Muscle layer of colon (tissue), 2 donors: Measurements from ENCODE around the gene TST.

Source experiments
- H3K27ac ChIP-seq: one replicate; pipeline ENCODE4 v1.7.0; 2013; ENCODE audit warnings: low read depth, mild to moderate bottlenecking, low read length, moderate library complexity
- H3K27me3 ChIP-seq, 2 donors: one replicate each; pipeline ENCODE4 v1.7.0; 2013; ENCODE audit warnings: low read length in 2 of 2, mild to moderate bottlenecking in 2 of 2; ENCODE audit not compliant: insufficient read depth in 2 of 2, control insufficient read depth in 1 of 2
- H3K36me3 ChIP-seq: one replicate; pipeline ENCODE4 v1.7.0; 2013; ENCODE audit warnings: mild to moderate bottlenecking, low read length; ENCODE audit not compliant: insufficient read depth
- H3K4me1 ChIP-seq: one replicate; pipeline ENCODE4 v1.7.0; 2013; ENCODE audit warnings: mild to moderate bottlenecking, low read length; ENCODE audit not compliant: insufficient read depth
- H3K4me3 ChIP-seq, 2 donors: one replicate each; pipeline ENCODE4 v1.7.0; 2013; ENCODE audit warnings: low read length in 2 of 2, low read depth in 1 of 2, mild to moderate bottlenecking in 1 of 2, moderate library complexity in 1 of 2
- H3K9ac ChIP-seq: one replicate; pipeline ENCODE4 v1.7.0; 2013; ENCODE audit warnings: low read length
- H3K9me3 ChIP-seq: one replicate; pipeline ENCODE4 v1.7.0; 2013; ENCODE audit warnings: mild to moderate bottlenecking, low read length
- donor health status: abdominal sarcoma.
- donor health status: Adenocarcinoma of cecum.

The TST gene

DNA sequence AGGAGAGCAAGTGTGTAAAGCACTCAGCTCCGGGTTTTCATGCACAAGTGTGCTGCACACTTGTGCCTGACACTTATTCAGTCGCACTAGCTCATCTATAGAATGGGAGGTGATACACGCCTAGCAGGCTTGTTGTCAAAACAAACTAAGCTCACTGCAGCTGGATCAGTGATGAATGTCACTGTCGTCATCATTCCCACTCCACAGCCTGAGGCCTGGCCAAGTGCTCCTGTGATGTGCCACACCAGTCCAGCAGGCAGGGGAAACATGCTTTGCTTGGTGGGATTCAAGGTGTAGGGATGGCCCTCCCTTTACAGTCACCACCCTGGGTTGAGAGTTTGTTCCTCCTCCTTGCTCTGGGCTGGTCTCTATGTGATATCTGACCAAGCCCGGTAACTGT is 7.1 kb upstream of the TST start:
- Histone ChIP-seq H3K36me3 (peaks cover 37% of the 10 kb centered on the region), H3K9ac (no peak overlapping the region), H3K4me1 (peaks cover 5% of the 10 kb centered on the region), H3K4me3 (no peak overlapping the region), H3K27ac (no peak overlapping the region), H3K27me3 (no peaks in the 10 kb centered on the region), H3K9me3 (no peaks in the 10 kb centered on the region)

DNA sequence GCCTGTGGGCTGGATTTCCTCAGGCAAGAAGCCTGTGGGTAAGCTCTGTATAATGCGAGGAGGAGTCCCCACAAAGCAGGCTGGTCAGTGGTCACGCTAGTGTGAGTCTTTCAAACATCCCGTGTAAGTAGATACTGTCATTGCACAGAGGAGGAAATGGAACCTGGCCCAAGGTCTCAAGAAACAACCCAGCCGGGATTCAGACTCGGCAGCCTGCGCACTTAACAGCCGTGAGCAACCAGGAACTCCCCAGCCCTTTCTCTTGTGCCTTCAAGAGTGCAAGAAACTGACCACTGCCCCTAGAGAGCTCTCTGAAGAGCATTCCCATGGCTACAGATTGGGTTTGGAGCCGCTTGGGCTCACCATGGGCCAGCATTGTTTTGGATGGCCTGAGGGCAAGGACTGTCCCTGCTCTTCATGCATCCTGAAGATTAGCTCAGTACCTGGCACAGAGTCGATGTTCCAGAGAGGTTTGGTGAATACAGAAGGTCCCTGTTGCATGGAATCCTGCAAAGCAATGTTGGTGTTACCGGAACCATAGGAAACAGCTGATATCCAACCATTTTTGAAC is 6.3 kb upstream of the TST start:
- Histone ChIP-seq H3K4me3 (no peak overlapping the region), H3K4me1 (peaks cover 8% of the 10 kb centered on the region), H3K27me3 (no peaks in the 10 kb centered on the region), H3K9me3 (no peaks in the 10 kb centered on the region), H3K9ac (no peak overlapping the region), H3K27ac (no peak overlapping the region), H3K36me3 (peaks cover 35% of the 10 kb centered on the region)

DNA sequence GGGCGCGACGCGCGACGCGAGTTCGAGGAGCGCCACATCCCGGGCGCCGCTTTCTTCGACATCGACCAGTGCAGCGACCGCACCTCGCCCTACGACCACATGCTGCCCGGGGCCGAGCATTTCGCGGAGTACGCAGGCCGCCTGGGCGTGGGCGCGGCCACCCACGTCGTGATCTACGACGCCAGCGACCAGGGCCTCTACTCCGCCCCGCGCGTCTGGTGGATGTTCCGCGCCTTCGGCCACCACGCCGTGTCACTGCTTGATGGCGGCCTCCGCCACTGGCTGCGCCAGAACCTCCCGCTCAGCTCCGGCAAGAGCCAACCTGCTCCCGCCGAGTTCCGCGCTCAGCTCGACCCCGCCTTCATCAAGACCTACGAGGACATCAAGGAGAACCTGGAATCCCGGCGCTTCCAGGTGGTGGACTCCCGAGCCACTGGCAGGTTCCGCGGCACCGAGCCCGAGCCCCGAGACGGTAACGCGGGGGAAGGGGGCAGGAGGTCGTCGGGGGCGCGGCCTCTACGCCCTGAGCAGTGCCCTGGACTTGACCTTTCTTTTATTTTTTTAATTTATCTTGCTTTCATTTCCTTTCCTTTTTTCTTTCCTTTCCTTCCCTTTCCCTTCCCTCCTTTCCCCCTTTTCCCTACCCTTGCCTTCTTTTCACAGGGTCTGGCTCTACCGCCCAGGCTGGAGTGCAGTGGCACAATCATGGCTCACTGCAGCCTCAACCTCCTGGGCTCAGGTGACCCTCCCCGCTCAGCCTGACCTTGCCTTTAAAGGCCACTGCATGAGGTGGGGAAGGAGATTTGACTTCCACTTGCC is 5.3 kb upstream of the TST start:
- H3K4me1 ChIP-seq = peaks cover 12% of the 10 kb centered on the region
- no peaks in the 10 kb centered on the region for H3K9me3 ChIP-seq
- H3K27ac ChIP-seq = no peak overlapping the region
- no peaks in the 10 kb centered on the region for H3K27me3 ChIP-seq
- H3K36me3 ChIP-seq = peaks cover 29% of the 10 kb centered on the region
- H3K4me3 ChIP-seq = no peak overlapping the region
- H3K9ac ChIP-seq = no peak overlapping the region

DNA sequence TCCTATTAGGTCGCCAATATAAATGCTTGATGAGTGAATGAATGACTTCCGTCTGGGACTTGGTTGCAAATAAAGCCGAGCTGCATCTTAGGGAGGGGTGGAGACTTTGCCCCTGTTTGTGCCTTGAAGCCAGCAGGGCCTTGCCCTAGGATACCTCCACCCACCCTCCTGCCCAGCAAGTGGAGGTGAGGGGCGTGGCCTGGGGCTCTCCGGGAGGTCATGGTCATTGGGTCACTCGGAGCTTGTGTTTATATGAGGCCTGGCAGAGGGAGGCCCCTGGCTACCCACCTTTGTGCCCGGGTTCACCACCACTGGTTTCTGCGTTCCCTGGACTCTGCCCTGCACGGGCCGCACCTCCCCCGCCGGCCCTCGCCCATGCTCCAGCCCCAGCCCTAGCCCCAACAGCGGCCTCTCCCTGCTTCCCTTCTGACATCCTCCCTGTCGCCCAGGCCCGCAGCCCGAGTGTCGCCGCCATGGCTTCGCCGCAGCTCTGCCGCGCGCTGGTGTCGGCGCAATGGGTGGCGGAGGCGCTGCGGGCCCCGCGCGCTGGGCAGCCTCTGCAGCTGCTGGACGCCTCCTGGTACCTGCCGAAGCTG is 4.6 kb upstream of the TST start:
- Histone ChIP-seq H3K36me3 (peaks cover 29% of the 10 kb centered on the region), H3K9me3 (no peaks in the 10 kb centered on the region), H3K4me3 (no peak overlapping the region), H3K9ac (no peak overlapping the region), H3K27me3 (no peaks in the 10 kb centered on the region), H3K27ac (no peak overlapping the region), H3K4me1 (peaks cover 12% of the 10 kb centered on the region)

DNA sequence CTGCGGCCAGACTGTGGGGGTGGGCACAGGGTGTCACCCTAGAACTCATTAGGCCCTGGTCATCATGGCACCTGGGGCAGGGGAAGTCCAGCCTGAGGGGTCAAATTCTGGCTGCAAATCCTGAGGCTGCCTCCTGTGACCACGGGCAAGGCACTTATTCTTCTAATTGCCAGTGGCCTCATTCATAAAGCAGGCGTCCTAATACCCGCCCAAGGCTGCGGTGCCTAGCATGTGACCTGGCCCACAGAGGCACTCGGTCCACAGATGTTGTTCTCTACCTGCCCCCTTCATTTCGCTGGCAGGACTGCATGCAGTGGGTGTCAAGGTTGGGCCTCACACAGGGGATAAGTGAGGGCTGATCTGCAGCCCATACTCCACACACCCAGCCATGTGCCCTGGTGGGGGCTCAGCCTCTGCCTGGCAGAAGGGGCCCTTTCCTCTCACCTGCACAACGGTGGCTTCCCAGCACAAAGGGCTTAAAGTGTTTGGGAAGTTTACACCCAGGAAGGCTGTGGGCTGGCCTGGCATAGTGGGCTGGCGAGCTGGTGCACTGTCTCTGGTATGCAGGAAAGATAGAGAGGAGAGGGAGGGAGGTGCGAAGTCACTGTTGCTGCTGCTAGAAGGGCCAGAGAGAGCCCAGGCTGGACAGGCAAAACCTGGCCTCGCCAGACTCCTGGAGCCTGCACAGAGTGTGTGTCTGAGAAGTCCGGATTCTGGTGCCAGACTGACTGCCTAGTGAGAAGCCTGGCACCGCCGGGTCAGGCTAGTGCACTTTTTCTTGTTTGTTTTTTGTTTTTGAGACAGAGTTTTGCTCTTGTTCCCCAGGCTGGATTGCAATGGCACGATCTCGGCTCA is 3.5 kb upstream of the TST start:
- Histone ChIP-seq H3K9me3 (no peaks in the 10 kb centered on the region), H3K27me3 (no peaks in the 10 kb centered on the region), H3K36me3 (peaks cover 27% of the 10 kb centered on the region), H3K9ac (no peak overlapping the region), H3K4me1 (peaks cover 21% of the 10 kb centered on the region), H3K27ac (no peak overlapping the region), H3K4me3 (no peak overlapping the region)

DNA sequence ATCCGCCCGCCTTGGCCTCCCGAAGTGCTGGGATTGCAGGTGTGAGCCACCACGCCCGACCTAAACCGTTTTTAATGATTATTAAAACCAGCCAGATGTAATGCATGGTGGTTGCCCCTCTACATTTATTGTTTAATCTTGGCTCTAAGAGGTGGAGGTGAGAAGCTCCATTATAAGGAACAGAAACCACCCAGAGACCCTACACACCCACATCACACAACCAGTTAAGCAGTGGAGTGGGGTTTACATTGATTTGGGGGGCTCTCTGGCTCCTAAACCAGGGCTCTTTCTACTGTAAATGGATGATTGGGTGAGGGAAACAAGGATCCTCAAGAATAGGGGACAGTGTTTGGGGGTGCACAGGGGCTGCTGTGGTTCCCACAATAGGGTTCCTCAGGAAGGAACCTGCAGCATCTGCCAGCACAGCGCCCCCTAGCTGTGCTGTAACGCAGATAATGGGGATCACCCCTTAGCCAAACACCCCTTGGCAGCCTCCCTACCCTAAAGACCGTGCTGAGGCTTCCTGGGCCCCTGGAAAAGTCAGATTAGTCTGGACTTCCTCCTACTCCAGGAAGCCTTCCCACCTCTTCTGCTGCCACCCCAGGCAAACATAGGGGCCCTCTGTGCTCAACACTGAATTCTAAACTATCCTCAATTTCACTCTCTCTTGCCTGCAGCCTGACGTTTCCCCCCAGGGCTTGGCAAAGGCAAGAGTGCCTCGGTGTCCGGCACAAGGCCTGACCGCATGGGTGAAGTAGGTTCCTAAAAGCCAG is 2.6 kb upstream of the TST start:
- H3K36me3 ChIP-seq = peaks cover 22% of the 10 kb centered on the region
- H3K4me3 ChIP-seq = no peak overlapping the region
- peaks cover 29% of the 10 kb centered on the region for H3K4me1 ChIP-seq
- no peak overlapping the region for H3K27ac ChIP-seq
- H3K27me3 ChIP-seq = no peaks in the 10 kb centered on the region
- no peaks in the 10 kb centered on the region for H3K9me3 ChIP-seq
- no peak overlapping the region for H3K9ac ChIP-seq

DNA sequence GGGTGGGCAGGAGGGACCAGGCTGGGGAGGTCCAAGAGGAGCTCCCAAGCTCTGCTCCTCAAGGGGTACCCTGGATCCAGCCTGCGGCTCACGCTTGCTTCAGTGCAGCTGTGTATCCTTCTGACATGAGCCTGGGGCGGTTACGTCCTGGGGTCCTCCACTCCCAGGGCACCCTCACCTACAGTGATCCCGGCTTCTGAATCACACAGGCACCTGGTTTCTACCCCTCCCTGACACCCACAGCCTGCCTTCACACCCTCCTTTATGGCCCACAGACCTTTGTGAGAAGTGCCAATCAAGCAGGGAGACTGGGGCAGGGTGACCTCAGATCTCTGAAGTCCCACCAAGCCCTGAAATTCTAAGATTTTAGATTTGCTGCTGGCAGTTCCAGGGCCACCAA is 1.8 kb upstream of the TST start:
- Histone ChIP-seq H3K27ac (no peak overlapping the region), H3K4me3 (no peak overlapping the region), H3K36me3 (peaks cover 16% of the 10 kb centered on the region), H3K27me3 (no peaks in the 10 kb centered on the region), H3K4me1 (peaks cover 36% of the 10 kb centered on the region), H3K9ac (no peak overlapping the region), H3K9me3 (no peaks in the 10 kb centered on the region)

DNA sequence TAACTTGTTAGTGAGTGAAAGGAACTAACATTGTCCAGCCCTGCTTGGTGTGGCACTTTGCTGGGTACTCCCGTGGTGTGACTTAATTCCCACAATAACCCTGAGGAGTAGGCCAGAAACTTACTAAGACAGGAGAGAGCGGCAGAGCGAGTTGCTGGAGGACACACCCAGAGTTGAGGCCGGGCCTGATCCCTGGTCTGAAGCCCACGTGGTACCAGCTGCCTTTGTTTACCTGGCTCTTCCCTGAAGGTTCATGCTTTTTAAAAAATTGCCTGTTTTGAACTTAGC is 889 bp upstream of the TST start:
- peak overlapping the region; percentile 61 for H3K9ac ChIP-seq
- H3K36me3 ChIP-seq = peaks cover 8% of the 10 kb centered on the region
- H3K27me3 ChIP-seq = no peaks in the 10 kb centered on the region
- H3K4me1 ChIP-seq = peaks cover 36% of the 10 kb centered on the region
- H3K4me3 ChIP-seq = peak overlapping the region; percentile 70 to 81
- peak overlapping the region; percentile 67 for H3K27ac ChIP-seq
- H3K9me3 ChIP-seq = no peaks in the 10 kb centered on the region

DNA sequence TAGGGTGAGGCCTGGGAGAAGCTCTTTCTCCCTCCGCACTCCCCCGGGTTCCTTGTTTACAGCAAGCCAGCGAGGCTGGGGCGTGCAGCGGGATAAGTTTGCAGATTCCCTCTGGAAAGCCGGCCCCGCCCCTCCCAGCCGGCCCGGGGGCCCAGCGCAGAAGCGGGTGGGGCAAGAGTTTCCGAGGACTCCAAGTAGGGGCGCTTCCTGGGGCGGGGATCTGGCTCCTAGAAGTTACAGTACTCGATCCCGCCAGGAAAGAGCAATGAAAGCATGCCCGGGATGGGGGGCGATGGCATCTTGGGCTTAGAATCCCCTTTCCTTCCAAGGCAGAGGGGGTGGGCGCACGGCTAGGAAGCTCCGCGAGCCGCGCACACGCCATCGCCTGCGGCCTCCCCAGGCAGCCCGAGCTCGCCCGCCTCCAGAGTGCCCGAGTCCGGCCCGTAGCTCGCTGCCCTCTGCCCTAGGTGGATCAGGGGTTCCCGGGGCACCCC is 385 bp downstream of the TST start:
- H3K4me1 ChIP-seq = peaks cover 36% of the 10 kb centered on the region

DNA sequence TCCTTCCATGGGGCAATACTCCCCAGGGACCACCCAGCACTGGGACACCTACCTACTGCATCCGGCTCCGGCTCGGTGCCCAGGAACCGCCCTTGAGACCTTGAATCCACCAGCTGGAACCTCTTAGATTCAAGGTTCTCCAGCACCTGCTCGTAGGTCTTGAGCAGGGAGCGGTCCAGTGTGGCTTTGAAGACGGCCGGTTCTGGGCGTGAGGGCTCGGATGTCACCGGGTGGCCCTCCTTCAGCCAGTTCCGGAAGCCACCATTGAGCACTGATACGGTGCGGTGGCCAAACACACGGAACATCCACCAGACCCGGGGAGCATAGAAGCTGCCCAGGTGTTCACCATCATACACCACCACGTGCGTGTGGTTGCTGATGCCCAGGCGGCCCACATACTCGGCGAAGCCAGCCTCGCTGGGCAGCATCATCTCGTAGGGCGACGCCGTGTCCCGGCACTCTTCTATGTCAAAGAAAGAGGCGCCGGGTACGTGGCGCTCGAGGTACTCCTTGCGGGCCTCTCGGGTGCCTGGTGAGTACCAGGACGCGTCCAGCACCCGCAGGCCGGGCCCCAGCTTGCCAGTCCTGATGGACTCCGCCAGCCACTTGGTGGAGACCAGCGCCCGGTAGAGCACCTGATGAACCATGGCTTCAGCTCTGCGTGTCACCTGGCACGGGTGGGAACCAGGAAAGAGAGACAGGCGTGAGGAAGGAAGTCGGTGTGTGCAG is 997 bp downstream of the TST start:
- Histone ChIP-seq H3K4me3 (peak overlapping the region; percentile 44 to 66), H3K9me3 (no peaks in the 10 kb centered on the region), H3K4me1 (peaks cover 36% of the 10 kb centered on the region), H3K27me3 (no peaks in the 10 kb centered on the region), H3K36me3 (no peaks in the 10 kb centered on the region), H3K27ac (peak overlapping the region; percentile 82), H3K9ac (peak overlapping the region; percentile 33)

More for the DNA sequence above, 385 bp downstream of the TST start:
- H3K9me3 ChIP-seq = no peaks in the 10 kb centered on the region
- H3K9ac ChIP-seq = peak overlapping the region; percentile 33
- no peaks in the 10 kb centered on the region for H3K27me3 ChIP-seq
- no peaks in the 10 kb centered on the region for H3K36me3 ChIP-seq
- peak overlapping the region; percentile 44 to 66 for H3K4me3 ChIP-seq
- peak overlapping the region; percentile 82 for H3K27ac ChIP-seq
